ENCODE measurements around the gene PDGFC. TPM values are rescaled to one million over a fixed set of nuclear protein-coding genes. Genes with fewer than 3 reads are reported as not detected.

Gene PDGFC
- total and polyA plus RNA-seq, 2 experiments from 2014 or later, result 35.5 to 63.3 TPM

DNA sequence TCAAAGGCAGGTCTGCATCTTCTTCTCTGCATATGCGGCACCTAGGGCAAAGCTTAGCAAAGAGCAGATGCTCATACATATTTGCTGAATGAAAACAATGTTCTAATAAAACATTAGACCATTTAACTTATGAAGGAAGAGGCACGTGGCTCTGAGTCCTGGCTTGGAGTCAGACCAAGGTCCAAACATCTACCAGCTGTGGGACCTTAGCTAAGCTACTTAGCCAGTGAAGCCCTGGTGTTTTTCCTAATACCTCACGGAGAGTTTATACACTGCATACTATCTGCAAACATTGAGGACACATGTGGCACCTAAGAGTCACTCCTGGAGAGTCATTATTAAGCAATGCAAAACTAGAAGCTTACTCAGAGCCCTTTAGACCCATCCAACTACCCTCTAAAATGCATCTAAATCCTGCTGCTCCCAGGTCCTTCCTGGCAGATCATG is 9.0 kb downstream of the PDGFC start:
- no peak overlapping the region for H3K4me3 ChIP-seq

DNA sequence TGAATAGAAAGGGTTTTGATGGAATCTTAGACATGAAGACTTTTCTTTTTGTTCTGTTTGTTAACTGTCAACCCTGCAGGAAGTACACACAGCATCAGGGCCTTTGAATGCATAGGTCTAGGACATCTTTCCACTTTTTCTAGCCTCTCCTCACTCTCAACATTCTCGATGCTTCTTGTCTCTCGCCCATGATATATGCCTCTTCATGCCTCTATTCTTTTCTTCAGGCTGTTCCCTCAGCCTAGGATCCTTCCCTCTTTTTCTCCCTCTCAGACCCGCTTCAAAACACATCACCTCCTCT is 9.6 kb downstream of the PDGFC start:
- Histone ChIP-seq H3K4me2 (peak overlapping the region; percentile 7), H3K9me3 (ENCODE audit: low read depth) (no peaks in the 10 kb centered on the region), H3K9me2 (replicated peaks; ENCODE audit: insufficient read depth) (no peaks in the 10 kb centered on the region), H3K27me3 (no peaks in the 10 kb centered on the region), H2AFZ (no peak overlapping the region), H4K20me1 (ENCODE audit: insufficient read depth, poor library complexity, severe bottlenecking) (no peaks in the 10 kb centered on the region), H3K4me3 (no peak overlapping the region), H3K36me3 (replicated peaks; ENCODE audit: insufficient read depth, low read depth) (no peaks in the 10 kb centered on the region), H3K4me1 (ENCODE audit: insufficient read depth) (peaks cover 38% of the 10 kb centered on the region), H3K27ac (peak overlapping the region; percentile 35), H3K79me2 (peaks cover 98% of the 10 kb centered on the region)
- DNase-seq (ENCODE audit: low spot score), result no peak
- 85% methylated on average over 3 of the region's 3 CpGs for WGBS (ENCODE audit: low lambda C conversion rate, missing lambda C conversion rate)
- TF ChIP-seq EZH2 (IDR thresholded peaks at IDR 0.05; ENCODE audit: borderline replicate concordance) (no peak), EZH2phosphoT487 (IDR thresholded peaks at IDR 0.05; ENCODE audit: low read depth, severe bottlenecking, unreplicated experiment) (no peak)
- TF ChIP-seq, protein P1, sequence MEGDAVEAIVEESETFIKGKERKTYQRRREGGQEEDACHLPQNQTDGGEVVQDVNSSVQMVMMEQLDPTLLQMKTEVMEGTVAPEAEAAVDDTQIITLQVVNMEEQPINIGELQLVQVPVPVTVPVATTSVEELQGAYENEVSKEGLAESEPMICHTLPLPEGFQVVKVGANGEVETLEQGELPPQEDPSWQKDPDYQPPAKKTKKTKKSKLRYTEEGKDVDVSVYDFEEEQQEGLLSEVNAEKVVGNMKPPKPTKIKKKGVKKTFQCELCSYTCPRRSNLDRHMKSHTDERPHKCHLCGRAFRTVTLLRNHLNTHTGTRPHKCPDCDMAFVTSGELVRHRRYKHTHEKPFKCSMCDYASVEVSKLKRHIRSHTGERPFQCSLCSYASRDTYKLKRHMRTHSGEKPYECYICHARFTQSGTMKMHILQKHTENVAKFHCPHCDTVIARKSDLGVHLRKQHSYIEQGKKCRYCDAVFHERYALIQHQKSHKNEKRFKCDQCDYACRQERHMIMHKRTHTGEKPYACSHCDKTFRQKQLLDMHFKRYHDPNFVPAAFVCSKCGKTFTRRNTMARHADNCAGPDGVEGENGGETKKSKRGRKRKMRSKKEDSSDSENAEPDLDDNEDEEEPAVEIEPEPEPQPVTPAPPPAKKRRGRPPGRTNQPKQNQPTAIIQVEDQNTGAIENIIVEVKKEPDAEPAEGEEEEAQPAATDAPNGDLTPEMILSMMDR (IDR thresholded peaks at IDR 0.05; ENCODE audit: poor library complexity), result no peak

More for the DNA sequence above, 9.0 kb downstream of the PDGFC start:
- H3K4me2 ChIP-seq, result peak overlapping the region; percentile 7
- no peaks in the 10 kb centered on the region for H4K20me1 ChIP-seq (ENCODE audit: insufficient read depth, poor library complexity, severe bottlenecking)
- H3K79me2 ChIP-seq, result peaks cover 98% of the 10 kb centered on the region
- H3K27me3 ChIP-seq, result no peaks in the 10 kb centered on the region
- 50% methylated on average over 3 of the region's 3 CpGs for WGBS (ENCODE audit: low lambda C conversion rate, missing lambda C conversion rate)
- TF ChIP-seq EZH2 (IDR thresholded peaks at IDR 0.05; ENCODE audit: borderline replicate concordance), result no peak
- TF ChIP-seq, protein P1 (IDR thresholded peaks at IDR 0.05; ENCODE audit: poor library complexity), result no peak
- TF ChIP-seq EZH2phosphoT487 (IDR thresholded peaks at IDR 0.05; ENCODE audit: low read depth, severe bottlenecking, unreplicated experiment), result no peak
- peak; percentile 40 for DNase-seq (ENCODE audit: low spot score)
- H3K9me2 ChIP-seq (replicated peaks; ENCODE audit: insufficient read depth), result no peaks in the 10 kb centered on the region
- H3K27ac ChIP-seq, result peak overlapping the region; percentile 35
- H2AFZ ChIP-seq, result no peak overlapping the region
- no peaks in the 10 kb centered on the region for H3K36me3 ChIP-seq (replicated peaks; ENCODE audit: insufficient read depth, low read depth)
- H3K4me1 ChIP-seq (ENCODE audit: insufficient read depth), result peaks cover 38% of the 10 kb centered on the region
- no peaks in the 10 kb centered on the region for H3K9me3 ChIP-seq (ENCODE audit: low read depth)

DNA sequence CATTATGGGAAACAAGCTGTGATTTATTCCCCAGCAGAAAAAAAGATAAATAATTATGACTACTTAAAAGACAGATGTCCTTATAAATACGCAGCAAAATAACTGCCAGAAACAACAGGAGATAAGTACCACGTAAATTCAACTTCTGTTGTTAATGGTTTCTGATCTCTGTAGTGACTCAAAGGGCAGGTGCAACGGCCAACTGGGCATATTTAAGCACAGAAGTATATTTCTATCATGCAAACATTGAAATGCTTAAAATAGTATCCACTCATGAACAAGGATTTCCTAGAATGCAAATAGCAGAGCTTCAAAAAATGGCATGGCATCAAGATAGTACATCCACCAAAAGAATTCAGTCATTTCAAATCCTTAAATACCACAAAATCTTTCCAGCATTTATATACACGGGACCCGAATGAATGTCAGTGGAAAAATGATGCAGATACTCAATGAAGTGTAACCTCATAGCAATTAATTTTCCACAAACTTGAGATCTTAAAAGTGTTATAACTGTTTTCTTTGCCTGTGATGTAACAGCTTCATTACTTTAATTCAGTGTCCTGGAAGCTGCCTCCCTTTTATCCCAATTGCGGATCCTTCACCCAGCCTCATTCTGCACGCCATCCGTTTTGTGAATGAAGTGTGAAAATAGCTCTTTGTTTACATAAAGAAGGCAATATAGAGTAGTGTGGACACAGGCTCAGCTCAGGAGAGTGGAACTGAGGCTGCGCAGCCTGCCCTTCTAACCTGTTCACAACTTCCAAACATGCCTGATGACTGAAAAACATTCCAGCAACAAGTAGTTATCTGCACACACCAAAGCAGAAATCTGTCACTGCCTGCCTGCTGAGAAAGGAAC is 10.2 kb downstream of the PDGFC start:
- no peaks in the 10 kb centered on the region for H4K20me1 ChIP-seq (ENCODE audit: insufficient read depth, poor library complexity, severe bottlenecking)
- no peak overlapping the region for H2AFZ ChIP-seq
- H3K9me2 ChIP-seq (replicated peaks; ENCODE audit: insufficient read depth), result no peaks in the 10 kb centered on the region
- peak overlapping the region; percentile 7 for H3K4me2 ChIP-seq
- TF ChIP-seq EZH2phosphoT487 (IDR thresholded peaks at IDR 0.05; ENCODE audit: low read depth, severe bottlenecking, unreplicated experiment) (no peak), EZH2 (IDR thresholded peaks at IDR 0.05; ENCODE audit: borderline replicate concordance) (no peak)
- TF ChIP-seq, protein P1 (IDR thresholded peaks at IDR 0.05; ENCODE audit: poor library complexity), result no peak
- H3K79me2 ChIP-seq, result peaks cover 98% of the 10 kb centered on the region
- DNase-seq (ENCODE audit: low spot score), result peak; percentile 37
- no peaks in the 10 kb centered on the region for H3K36me3 ChIP-seq (replicated peaks; ENCODE audit: insufficient read depth, low read depth)
- H3K27me3 ChIP-seq, result no peaks in the 10 kb centered on the region
- H3K4me1 ChIP-seq (ENCODE audit: insufficient read depth), result peaks cover 38% of the 10 kb centered on the region
- H3K9me3 ChIP-seq (ENCODE audit: low read depth), result no peaks in the 10 kb centered on the region
- no peak overlapping the region for H3K4me3 ChIP-seq
- whole genome bisulfite sequencing (ENCODE audit: low lambda C conversion rate, missing lambda C conversion rate), result 70% methylated on average over 9 of the region's 9 CpGs
- H3K27ac ChIP-seq, result peak overlapping the region; percentile 35

Measured in hepatocyte (in vitro differentiated cells).